HepG2 (cell line): ENCODE results near the gene KCNE4. TPM values are rescaled to one million over a fixed set of nuclear protein-coding genes. Genes with fewer than 3 reads are reported as not detected.
A peak's percentile ranks its signal among the peaks of the same experiment; 100 is the strongest.

Source experiments
- ATAC-seq: fragments of 200-7000 bp; cut with Tn5 transposase; 3 replicates; pipeline ENCODE4 v1.9.1; 2020; ENCODE audit warnings: mild to moderate bottlenecking, moderate library complexity
- BruUV-seq: library from RNA; stranded (reverse); fragments of 400-500 nt; replicated peaks from 2 replicates; lab custom pipeline; 2021; lab: Mats Ljungman, UMichigan
- CTCF ChIA-PET: fragments of 300-600 bp; formaldehyde crosslinking; extraction: SDS; loops from one replicate; lab custom pipeline; 2021; ENCODE audit warnings: low total read pairs, inconsistent platforms, low intra/inter-chr PET ratio; lab: Yijun Ruan, JAX
- POLR2A ChIA-PET: fragments of 350-600 bp; sonication (Branson Sonifier 250); formaldehyde crosslinking; loops from one replicate; lab custom pipeline; 2020; ENCODE audit warnings: antibody characterized with exemption, inconsistent platforms; lab: Yijun Ruan, JAX
- DNase-seq: peaks from one replicate; pipeline ENCODE4 v3.0.0-alpha.2; 2015; ENCODE audit warnings: low spot score
- FAIRE-seq: peaks from 3 replicates; lab custom pipeline; 2011; peaks lifted over from hg19 to GRCh38; lab: Jason Lieb, UNC
- H2AFZ ChIP-seq: one replicate; pipeline ENCODE4 v1.6.1; 2011; ENCODE audit warnings: low read length, inconsistent platforms
- H3K27ac ChIP-seq: fragments of 300-600 bp; 3 replicates; pipeline ENCODE4 v1.8.0; 2011; ENCODE audit warnings: mixed run types, mild to moderate bottlenecking, mixed read lengths, low read length, inconsistent platforms; ENCODE audit not compliant: insufficient read depth; ENCODE audit errors: extremely low read length
- H3K27me3 ChIP-seq, 2 experiments: fragments of 200-600 bp in 1 of 2; 2 replicates in 1 of 2; 3 replicates in 1 of 2; pipeline versions ENCODE4 v1.6.0 to v1.8.0; 2011; ENCODE audit warnings: low read length in 2 of 2, mild to moderate bottlenecking in 2 of 2, moderate library complexity in 2 of 2, inconsistent platforms in 1 of 2; ENCODE audit not compliant: insufficient read depth in 2 of 2, control insufficient read depth in 1 of 2
- H3K36me3 ChIP-seq, 2 experiments: fragments of 200-600 bp in 1 of 2; replicated peaks in 1 of 2; 2 replicates in 1 of 2; 3 replicates in 1 of 2; pipeline versions ENCODE4 v1.5.1 to v1.8.0; 2011; ENCODE audit warnings: low read length in 2 of 2, inconsistent platforms in 1 of 2; ENCODE audit not compliant: insufficient read depth in 2 of 2, control insufficient read depth in 1 of 2
- H3K4me1 ChIP-seq: 2 replicates; pipeline ENCODE4 v1.5.1; 2012; ENCODE audit warnings: low read length, inconsistent platforms; ENCODE audit not compliant: insufficient read depth
- H3K4me2 ChIP-seq: 2 replicates; pipeline ENCODE4 v1.6.0; 2011; ENCODE audit warnings: low read depth, low read length, inconsistent platforms
- H3K4me3 ChIP-seq, 3 experiments: fragments of 200-600 bp in 1 of 3; sonication (generic), shearing (Covaris generic) in 1 of 3; replicated peaks in 1 of 3; 2 replicates each; pipeline ENCODE4 v1.5.1; 2011 to 2016; ENCODE audit warnings: low read length in 3 of 3, inconsistent platforms in 2 of 3, low read depth in 2 of 3, mild to moderate bottlenecking in 2 of 3, control low read depth in 1 of 3, mixed read lengths in 1 of 3; ENCODE audit not compliant: insufficient read depth in 1 of 3
- H3K79me2 ChIP-seq: one replicate; pipeline ENCODE4 v1.6.1; 2011; ENCODE audit warnings: low read length, inconsistent platforms; ENCODE audit not compliant: insufficient read depth
- H3K9ac ChIP-seq: 2 replicates; pipeline ENCODE4 v1.6.0; 2011; ENCODE audit warnings: mild to moderate bottlenecking, low read depth, low read length, inconsistent platforms; ENCODE audit not compliant: insufficient read depth
- H3K9me3 ChIP-seq: 2 replicates; pipeline ENCODE4 v1.5.1; 2012; ENCODE audit warnings: mild to moderate bottlenecking, low read length
- H4K20me1 ChIP-seq: 2 replicates; pipeline ENCODE4 v1.6.0; 2011; ENCODE audit warnings: inconsistent platforms, mild to moderate bottlenecking, low read length, moderate library complexity; ENCODE audit not compliant: insufficient read depth
- FOSL2 ChIP-seq: sonication (generic); formaldehyde crosslinking; IDR thresholded peaks from 2 replicates; pipeline ENCODE4 v1.4.0; 2020; ENCODE audit warnings: missing genetic modification reagents
- PRPF4 ChIP-seq: fragments of 200-400 bp; formaldehyde crosslinking; IDR thresholded peaks from 2 replicates; pipeline ENCODE4 v1.6.1; 2016; ENCODE audit warnings: low read length, low read depth; ENCODE audit not compliant: poor library complexity, severe bottlenecking
- SCMH1 ChIP-seq: sonication (generic); formaldehyde crosslinking; IDR thresholded peaks from 2 replicates; pipeline ENCODE4 v1.9.0; 2021; ENCODE audit warnings: missing genetic modification reagents, mild to moderate bottlenecking, borderline replicate concordance
- ZNF343 ChIP-seq: sonication (generic); formaldehyde crosslinking; IDR thresholded peaks from 2 replicates; pipeline ENCODE4 v1.4.0; 2020; ENCODE audit warnings: mild to moderate bottlenecking, missing genetic modification reagents
- WGBS: methylation state at CpG from one replicate; pipeline ENCODE4 v1.1.6; 2017; ENCODE audit warnings: low lambda C conversion rate; 5-methylcytosine and 5-hydroxymethylcytosine counted together
- in situ Hi-C: cut with HindIII; loops from 2 replicates; pipeline ENCODE4 v1.10.0; 2017; ENCODE audit warnings: low pct_unique_long_range_greater_than_20kb; ENCODE audit not compliant: extremely low pct_ligation_motif_present
- intact Hi-C: fragments of 100-400 bp; cut with micrococcal nuclease; formaldehyde crosslinking; loops from one replicate; pipeline ENCODE4 v1.10.0; 2022; ENCODE audit not compliant: unreplicated experiment
- polyA plus RNA-seq, 8 experiments: library from polyadenylated mRNA; depleted of rRNA in 3 of 8; stranded (reverse) in 7 of 8; unstranded in 1 of 8; fragments of >200 nt; fragmentation: Illumina TruSeq in 4 of 8; extraction: Trizol in 4 of 8; gene quantifications; 2 replicates each; pipeline versions ENCODE4 v1.2.1 to v1.2.3, GENCODE V29; 2011 to 2016; ENCODE audit warnings: low read depth in 4 of 8, missing spikeins in 1 of 8, mixed read lengths in 1 of 8; ENCODE audit not compliant: insufficient read depth in 1 of 8
- total RNA-seq, 5 experiments: library from RNA; depleted of rRNA; stranded (reverse); fragments of >200 nt; fragmentation: Illumina TruSeq; extraction: Trizol; gene quantifications; 2 replicates each; pipeline ENCODE4 v1.2.3, GENCODE V29; 2016; ENCODE audit warnings: low read depth in 1 of 5
- TF ChIP-seq, protein P1 (sequence below): sonication (generic); formaldehyde crosslinking; IDR thresholded peaks from 2 replicates; pipeline ENCODE4 v1.4.0; 2020; ENCODE audit warnings: missing genetic modification reagents
- TF ChIP-seq, protein P2 (sequence below): sonication (generic); formaldehyde crosslinking; IDR thresholded peaks from 2 replicates; pipeline ENCODE4 v1.5.0; 2020; ENCODE audit warnings: mild to moderate bottlenecking, missing genetic modification reagents, borderline replicate concordance

KCNE4 gene
- total and polyA plus RNA-seq, 2 of the 13 experiments (the other 11 are each of a cell fraction or from before 2014, with no cell fraction given) = not detected

DNA sequence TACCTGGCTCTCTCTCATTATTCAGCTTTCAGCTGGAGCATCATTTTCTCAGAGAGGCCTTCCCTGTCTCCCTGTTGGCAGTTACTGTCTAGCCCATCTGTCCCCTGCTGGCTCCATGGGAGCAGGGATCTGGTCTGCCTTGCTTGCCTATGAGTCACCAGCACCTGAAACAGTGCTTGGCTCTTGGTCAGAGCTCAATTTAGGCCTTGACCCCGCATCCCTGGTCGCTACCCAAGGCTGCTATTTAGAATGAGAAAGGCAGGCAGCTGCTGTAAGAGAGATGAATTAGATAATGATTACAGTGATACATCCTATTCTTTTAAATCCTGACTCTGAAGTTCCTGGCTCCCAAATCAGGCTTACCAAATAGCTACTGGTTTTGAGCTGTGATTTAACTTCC, 32.9 kb downstream of the KCNE4 start:
- H3K4me2 ChIP-seq = no peak overlapping the region
- H3K9ac ChIP-seq = no peak overlapping the region
- H3K27me3 ChIP-seq = peaks cover 0 to 11% of the 10 kb centered on the region in 2 experiments; a peak in 4 of 5 replicates
- H2AFZ ChIP-seq = no peak overlapping the region
- no peaks in the 10 kb centered on the region for H3K79me2 ChIP-seq
- H3K36me3 ChIP-seq = no peaks in the 10 kb centered on the region
- 0% methylated on average over 2 of the region's 2 CpGs for WGBS
- CTCF ChIA-PET = no interaction called here
- DNase-seq (no peak), FAIRE-seq (no peak), ATAC-seq (peak; percentile 50)
- POLR2A ChIA-PET = no interaction called here
- no peak overlapping the region for H3K4me3 ChIP-seq
- no peaks in the 10 kb centered on the region for H3K9me3 ChIP-seq
- intact Hi-C loops = no loop called here
- H4K20me1 ChIP-seq = no peaks in the 10 kb centered on the region
- no peak for TF ChIP-seq ZNF343 (CRISPR knock-in tag)
- no peak for TF ChIP-seq PRPF4
- TF ChIP-seq, protein P1, sequence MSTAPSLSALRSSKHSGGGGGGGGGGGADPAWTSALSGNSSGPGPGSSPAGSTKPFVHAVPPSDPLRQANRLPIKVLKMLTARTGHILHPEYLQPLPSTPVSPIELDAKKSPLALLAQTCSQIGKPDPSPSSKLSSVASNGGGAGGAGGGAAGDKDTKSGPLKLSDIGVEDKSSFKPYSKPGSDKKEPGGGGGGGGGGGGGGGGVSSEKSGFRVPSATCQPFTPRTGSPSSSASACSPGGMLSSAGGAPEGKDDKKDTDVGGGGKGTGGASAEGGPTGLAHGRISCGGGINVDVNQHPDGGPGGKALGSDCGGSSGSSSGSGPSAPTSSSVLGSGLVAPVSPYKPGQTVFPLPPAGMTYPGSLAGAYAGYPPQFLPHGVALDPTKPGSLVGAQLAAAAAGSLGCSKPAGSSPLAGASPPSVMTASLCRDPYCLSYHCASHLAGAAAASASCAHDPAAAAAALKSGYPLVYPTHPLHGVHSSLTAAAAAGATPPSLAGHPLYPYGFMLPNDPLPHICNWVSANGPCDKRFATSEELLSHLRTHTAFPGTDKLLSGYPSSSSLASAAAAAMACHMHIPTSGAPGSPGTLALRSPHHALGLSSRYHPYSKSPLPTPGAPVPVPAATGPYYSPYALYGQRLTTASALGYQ (CRISPR knock-in tag) = no peak
- TF ChIP-seq FOSL2 (CRISPR knock-in tag) = 0 out of 2 replicates have a peak, but pooled peaks have one; percentile 16
- TF ChIP-seq SCMH1 (CRISPR knock-in tag) = no peak
- TF ChIP-seq, protein P2, sequence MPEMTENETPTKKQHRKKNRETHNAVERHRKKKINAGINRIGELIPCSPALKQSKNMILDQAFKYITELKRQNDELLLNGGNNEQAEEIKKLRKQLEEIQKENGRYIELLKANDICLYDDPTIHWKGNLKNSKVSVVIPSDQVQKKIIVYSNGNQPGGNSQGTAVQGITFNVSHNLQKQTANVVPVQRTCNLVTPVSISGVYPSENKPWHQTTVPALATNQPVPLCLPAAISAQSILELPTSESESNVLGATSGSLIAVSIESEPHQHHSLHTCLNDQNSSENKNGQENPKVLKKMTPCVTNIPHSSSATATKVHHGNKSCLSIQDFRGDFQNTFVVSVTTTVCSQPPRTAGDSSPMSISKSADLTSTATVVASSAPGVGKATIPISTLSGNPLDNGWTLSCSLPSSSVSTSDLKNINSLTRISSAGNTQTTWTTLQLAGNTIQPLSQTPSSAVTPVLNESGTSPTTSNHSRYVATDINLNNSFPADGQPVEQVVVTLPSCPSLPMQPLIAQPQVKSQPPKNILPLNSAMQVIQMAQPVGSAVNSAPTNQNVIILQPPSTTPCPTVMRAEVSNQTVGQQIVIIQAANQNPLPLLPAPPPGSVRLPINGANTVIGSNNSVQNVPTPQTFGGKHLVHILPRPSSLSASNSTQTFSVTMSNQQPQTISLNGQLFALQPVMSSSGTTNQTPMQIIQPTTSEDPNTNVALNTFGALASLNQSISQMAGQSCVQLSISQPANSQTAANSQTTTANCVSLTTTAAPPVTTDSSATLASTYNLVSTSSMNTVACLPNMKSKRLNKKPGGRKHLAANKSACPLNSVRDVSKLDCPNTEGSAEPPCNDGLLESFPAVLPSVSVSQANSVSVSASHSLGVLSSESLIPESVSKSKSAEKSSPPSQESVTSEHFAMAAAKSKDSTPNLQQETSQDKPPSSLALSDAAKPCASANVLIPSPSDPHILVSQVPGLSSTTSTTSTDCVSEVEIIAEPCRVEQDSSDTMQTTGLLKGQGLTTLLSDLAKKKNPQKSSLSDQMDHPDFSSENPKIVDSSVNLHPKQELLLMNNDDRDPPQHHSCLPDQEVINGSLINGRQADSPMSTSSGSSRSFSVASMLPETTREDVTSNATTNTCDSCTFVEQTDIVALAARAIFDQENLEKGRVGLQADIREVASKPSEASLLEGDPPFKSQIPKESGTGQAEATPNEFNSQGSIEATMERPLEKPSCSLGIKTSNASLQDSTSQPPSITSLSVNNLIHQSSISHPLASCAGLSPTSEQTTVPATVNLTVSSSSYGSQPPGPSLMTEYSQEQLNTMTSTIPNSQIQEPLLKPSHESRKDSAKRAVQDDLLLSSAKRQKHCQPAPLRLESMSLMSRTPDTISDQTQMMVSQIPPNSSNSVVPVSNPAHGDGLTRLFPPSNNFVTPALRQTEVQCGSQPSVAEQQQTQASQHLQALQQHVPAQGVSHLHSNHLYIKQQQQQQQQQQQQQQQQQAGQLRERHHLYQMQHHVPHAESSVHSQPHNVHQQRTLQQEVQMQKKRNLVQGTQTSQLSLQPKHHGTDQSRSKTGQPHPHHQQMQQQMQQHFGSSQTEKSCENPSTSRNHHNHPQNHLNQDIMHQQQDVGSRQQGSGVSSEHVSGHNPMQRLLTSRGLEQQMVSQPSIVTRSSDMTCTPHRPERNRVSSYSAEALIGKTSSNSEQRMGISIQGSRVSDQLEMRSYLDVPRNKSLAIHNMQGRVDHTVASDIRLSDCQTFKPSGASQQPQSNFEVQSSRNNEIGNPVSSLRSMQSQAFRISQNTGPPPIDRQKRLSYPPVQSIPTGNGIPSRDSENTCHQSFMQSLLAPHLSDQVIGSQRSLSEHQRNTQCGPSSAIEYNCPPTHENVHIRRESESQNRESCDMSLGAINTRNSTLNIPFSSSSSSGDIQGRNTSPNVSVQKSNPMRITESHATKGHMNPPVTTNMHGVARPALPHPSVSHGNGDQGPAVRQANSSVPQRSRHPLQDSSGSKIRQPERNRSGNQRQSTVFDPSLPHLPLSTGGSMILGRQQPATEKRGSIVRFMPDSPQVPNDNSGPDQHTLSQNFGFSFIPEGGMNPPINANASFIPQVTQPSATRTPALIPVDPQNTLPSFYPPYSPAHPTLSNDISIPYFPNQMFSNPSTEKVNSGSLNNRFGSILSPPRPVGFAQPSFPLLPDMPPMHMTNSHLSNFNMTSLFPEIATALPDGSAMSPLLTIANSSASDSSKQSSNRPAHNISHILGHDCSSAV = no peak
- BruUV-seq = no TSS peak
- H3K27ac ChIP-seq = no peak overlapping the region
- H3K4me1 ChIP-seq = no peaks in the 10 kb centered on the region
- in situ Hi-C loops = loop anchor here (25.0 kb wide), 1 partner anchor 398 kb away; no protein-coding TSS in a partner anchor
